Daoy (cell line): Measurements from ENCODE around the gene PDE1C. TPM values are rescaled to one million over a fixed set of nuclear protein-coding genes. Genes with fewer than 3 reads are reported as not detected.

Experiments used
- DNase-seq: peaks from one replicate; pipeline ENCODE4 v3.0.0-alpha.2; 2015; ENCODE audit warnings: low read depth
- total RNA-seq: library from RNA; depleted of rRNA; stranded (reverse); fragments of >200 nt; shearing (Covaris generic); gene quantifications from 2 replicates; pipeline ENCODE4 v1.2.3, GENCODE V29; 2014

Gene PDE1C
- total RNA-seq, 1 experiment from 2014 or later, result 24.2 TPM

- no peak for DNase-seq
These were observed 4.8 kb upstream of the PDE1C start for GRCh38 chr7:32074787-32075585.

- DNase-seq, result no peak
These were observed 3.3 kb upstream of the PDE1C start for GRCh38 chr7:32073533-32073932.

- DNase-seq, result peak; percentile 48
These were observed 2.2 kb upstream of the PDE1C start for GRCh38 chr7:32072397-32072796.

DNA sequence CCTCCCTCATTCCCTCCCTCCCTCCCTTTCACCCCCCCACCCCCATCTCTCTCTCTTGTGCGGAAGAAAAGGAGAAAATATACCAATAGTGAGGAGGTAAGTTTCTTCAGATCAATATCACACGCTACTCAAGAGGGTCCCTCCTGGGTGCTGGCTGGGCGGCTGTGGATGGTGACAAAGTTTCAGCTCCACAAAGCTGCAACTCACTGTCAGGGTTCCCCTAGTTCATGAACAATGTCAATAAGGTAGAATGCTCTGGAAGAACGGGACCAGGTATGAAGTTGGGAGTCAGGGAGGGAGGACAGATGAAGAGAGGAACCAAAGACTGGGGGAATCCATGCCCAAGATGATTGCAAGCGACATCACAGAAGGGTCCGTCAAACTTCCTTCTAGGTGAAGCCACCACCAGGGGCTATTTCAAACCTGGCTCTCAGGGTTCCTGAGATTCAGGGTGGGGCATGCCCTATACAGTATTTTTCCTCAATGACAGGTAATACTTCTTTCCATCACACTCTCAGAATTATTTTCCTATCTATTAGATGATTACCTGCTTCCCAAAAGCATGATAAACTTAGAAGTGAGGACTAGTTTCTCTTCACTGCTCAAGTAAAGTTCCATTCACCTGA is 1.4 kb upstream of the PDE1C start:
- no peak for DNase-seq

DNA sequence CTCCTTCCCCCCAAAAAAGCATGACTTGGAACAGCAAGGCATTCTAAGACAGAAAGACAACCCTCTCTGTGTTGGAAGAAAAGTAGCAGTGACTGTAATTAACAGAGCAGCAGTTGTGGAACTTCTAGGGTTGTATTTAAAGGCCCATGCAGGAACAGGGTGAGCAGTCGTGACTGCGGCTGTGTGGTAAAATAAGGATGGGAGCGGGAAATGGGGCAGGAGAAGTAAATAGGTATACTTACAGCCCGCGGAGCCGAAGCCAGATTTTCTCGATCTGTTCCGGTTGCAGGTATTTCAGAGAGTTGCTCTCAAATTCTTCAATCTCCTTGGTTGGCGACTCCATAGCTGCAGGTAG is 179 bp downstream of the PDE1C start:
- DNase-seq, result no peak

DNA sequence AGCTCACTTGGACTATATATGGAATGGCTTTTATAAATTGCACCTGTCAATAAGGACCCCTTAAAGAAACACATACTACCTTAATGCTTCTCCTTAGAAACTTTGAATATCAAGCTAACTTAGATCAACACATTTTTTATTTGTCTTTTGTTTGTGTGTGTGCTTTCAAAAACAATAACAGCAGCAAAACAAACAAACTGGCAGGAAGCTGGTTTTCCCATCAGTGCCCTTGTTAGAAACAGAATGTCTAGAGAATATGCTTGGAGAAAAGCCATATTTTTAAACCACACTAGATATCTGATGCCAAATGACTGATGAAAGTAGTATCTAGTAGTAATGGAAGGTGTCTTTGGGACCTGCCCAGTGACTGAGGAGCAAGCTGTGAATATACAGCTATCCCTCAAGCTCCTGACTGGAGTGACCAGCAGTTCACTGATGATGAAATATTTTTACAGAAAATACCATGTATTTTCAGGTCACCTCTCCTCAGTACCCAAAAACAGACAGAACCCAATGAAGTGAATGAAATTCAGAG is 1.0 kb downstream of the PDE1C start:
- no peak for DNase-seq

DNA sequence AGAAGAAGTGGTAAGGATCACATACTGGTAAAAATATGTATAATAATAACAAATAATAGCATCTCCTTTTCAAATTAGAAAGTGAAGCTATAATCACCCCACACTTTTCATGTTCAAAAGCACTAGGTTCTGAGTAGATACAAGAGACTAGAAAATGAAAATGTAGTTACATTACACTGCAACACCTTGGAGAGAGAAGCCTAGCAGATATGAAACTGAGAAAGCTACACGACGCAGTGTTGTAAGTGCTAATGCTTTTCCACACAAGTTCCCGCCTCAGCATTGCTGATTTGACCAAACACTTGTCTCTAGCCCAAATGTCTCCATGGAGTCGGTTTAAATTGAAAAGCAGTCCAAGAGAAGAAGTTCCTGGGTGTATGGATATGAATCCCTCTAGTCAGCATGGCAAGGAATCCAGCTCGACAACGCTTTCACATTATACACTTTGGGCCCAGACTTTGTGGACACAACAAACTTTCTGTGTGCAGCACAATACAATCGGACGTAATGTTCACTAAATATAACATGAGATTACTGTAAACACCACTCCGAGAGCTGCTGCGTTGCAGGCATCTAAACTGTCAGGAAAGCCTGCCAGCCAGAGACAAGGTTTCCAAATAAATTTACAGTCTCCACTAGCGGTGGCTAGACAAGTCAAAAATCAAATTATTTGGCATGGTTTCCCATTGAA is 1.7 kb downstream of the PDE1C start:
- DNase-seq, result peak; percentile 39

DNA sequence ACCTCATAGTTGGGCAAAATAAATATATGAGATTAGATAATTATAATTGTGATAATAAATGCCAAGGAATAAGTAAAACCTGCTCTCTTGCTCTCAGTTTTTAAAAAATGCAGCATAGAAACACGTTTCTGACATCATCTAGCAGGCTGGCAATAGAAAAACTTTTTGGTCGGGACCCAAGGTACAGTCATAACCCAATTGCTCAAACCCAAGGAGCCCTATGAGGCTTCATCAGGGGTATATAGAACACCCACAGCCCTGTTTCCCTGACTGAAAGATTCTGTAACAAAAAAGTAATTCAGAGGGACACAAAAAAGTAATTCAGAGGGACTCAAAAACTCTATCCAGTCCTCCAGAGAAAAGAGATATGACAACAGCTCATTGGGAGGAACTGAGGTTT is 3.8 kb downstream of the PDE1C start:
- no peak for DNase-seq

GRCh38 chr7:32063614-32064013 is 6.6 kb downstream of the PDE1C start:
- no peak for DNase-seq

GRCh38 chr7:32062150-32062549 is 8.1 kb downstream of the PDE1C start:
- DNase-seq, result peak; percentile 89

DNA sequence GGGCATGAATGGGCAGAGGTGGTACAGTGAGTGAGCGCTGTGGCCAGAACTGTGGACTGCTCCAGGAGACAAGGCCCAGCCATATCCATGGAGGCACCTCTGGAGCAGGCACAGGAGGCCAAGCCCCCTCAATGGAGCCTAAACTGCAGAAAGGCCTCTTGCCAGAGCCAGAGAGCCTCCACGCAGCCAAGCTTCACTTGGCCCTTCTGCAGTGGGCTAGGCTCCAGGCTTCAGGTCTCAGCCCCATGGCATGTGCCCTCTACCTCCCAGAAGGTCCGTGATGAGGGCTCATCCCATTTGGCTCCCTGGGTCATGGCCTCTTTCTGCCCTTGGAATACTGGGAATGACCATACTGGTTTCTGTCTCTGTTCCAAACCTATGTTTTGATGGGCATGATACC is 8.9 kb downstream of the PDE1C start:
- no peak for DNase-seq

DNA sequence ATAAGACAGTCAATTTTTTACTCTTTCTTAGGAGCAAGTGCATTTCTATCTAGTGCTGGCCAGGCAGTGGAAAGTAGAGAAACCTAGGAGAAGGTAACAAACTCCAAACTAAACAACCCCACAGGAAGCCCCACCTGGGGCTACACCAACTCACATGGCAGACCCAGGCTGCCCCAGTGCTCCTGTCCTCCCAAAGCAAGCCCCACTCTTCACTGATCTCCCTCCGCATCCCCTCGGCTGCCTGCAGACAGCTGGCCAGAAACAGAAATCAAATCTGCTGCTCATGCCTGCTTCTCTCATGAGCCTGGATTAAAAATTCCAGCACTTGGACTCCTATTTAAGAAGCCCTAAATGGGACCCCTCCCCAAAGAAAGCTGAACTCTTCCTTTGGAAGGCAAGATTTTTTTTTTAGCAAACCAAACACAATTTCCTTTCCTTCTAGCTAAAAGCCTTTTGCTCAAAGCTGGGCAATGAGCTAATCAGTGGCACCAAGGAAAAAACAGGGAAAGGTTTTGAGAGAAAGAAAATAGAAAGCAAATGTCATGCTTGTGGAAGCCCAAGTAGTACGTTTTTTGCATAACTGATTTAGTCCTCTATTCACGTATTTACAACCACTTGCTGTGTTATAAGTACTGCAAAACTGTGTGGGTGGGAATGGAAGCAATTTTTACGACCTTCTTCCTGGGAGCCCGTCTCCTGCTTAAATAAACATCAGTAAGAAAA is 10.8 kb downstream of the PDE1C start:
- peak; percentile 47 for DNase-seq

DNA sequence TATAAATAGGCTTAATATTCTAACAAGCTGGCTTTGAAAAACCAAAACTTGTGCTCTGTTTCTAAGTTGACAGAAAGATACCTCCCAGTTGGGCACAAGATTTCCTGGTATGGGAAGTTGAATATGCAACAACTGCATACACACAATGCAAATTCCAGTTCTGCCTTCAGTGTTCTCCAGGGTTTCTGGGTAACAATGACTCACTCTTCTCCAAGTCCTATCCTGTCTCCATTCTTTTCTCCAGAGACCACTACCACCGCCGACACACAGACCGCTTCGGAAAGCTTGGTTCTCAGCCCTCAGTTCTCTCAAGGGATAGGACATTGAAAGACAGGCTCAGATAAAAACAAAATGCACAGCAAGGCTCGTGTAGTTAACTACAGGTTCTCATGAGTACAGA is 12.2 kb downstream of the PDE1C start:
- DNase-seq, result peak; percentile 46

- no peak for DNase-seq
These were observed 13.4 kb downstream of the PDE1C start for GRCh38 chr7:32056767-32057166.

- no peak for DNase-seq
These were observed 17.0 kb downstream of the PDE1C start for GRCh38 chr7:32053204-32053603.

GRCh38 chr7:32051128-32051527 is 19.1 kb downstream of the PDE1C start:
- no peak for DNase-seq

GRCh38 chr7:32049599-32049998 is 20.6 kb downstream of the PDE1C start:
- DNase-seq, result no peak

GRCh38 chr7:32048970-32049491 is 21.2 kb downstream of the PDE1C start:
- no peak for DNase-seq

DNA sequence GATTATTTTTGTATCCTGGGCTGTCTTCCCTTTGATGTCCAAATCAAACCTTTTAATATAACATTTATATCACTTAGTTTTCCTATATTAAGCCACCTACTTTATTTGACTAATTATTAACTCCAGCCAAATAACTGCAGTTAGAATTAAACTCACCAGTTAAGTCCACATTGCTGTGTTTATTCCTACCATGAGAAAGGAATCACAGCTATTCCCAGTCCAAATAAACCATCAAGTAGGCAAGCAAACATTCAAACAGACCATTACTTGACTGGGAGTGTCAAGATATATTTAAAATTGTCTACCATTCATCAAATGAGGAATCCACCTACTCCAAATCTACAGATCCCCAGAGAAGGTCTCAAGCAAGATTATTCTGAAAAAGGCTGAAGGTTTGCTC is 22.4 kb downstream of the PDE1C start:
- no peak for DNase-seq

DNA sequence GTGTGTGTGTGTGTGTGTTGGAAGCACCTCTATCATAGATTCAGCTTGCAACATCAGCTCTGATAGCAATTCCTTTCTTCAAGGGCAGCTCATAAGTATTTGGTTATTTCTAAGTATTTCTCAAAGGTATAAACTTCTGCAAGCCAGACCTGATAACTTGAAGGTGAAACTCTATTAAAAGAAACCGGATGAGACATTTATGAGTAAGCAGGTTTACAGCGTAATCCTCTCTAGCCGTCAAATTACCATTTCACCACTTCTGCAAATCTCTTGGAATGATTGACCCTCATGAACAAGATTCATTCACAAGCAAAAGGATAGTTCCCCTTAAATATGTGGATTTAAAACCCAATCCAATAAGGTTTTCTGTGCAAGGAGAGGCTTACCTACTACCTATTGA is 23.1 kb downstream of the PDE1C start:
- no peak for DNase-seq

DNA sequence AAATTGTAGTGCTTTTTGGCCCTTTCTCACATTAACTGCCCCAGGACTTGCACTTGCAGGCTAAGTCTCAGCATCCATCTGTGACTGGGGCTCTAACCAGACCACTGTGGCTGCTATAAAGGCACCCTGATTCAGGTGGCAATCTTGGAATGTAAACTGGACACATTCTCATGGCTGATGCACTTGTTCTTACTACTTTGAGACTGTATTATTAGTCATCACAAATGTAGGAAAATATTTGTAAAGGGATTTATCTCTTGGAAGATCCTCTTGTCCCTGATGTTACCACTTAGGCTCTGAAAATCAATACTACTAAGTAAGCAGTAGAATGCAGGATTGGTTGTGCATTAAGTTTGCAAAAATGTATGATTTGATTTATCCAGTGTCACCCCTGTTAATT is 25.0 kb downstream of the PDE1C start:
- no peak for DNase-seq

- DNase-seq, result no peak
These were observed 25.5 kb downstream of the PDE1C start for GRCh38 chr7:32044739-32045138.
